ENCODE results near the gene TNFAIP8L1. TPM values are rescaled to one million over a fixed set of nuclear protein-coding genes. Genes with fewer than 3 reads are reported as not detected.
"Not testable (repeated sequence)": the region's sequence is repeated elsewhere in the genome, so short reads cannot be mapped to it uniquely, and the experiment has no call there.

The TNFAIP8L1 gene
- total RNA-seq, result 3.6 TPM
- long read RNA-seq, transcript TNFAIP8L1-201 (2 exons, 3,814 nt), result major isoform, 7 of 15 reads
- long read RNA-seq, partial matches to known transcripts, result 0 of 15 reads
- long read RNA-seq, other reads (novel, unspliced or antisense), result 7 of 15 reads

GRCh38 chr19:4638828-4639530, at the start of gene TNFAIP8L1:
Gene TNFAIP8L1, plus strand, starts transcription at chr19:4639516. Its CDS starts 12,354 bp downstream, at chr19:4651870.
- intact Hi-C loops (cut with DNase I), result loop anchor here (2.0 to 5.0 kb wide), 3 partner anchors 74 to 372 kb away; partner anchors contain the start of gene SEMA6B
- peak; percentile 98 for DNase-seq (ENCODE audit: low spot score)

DNA sequence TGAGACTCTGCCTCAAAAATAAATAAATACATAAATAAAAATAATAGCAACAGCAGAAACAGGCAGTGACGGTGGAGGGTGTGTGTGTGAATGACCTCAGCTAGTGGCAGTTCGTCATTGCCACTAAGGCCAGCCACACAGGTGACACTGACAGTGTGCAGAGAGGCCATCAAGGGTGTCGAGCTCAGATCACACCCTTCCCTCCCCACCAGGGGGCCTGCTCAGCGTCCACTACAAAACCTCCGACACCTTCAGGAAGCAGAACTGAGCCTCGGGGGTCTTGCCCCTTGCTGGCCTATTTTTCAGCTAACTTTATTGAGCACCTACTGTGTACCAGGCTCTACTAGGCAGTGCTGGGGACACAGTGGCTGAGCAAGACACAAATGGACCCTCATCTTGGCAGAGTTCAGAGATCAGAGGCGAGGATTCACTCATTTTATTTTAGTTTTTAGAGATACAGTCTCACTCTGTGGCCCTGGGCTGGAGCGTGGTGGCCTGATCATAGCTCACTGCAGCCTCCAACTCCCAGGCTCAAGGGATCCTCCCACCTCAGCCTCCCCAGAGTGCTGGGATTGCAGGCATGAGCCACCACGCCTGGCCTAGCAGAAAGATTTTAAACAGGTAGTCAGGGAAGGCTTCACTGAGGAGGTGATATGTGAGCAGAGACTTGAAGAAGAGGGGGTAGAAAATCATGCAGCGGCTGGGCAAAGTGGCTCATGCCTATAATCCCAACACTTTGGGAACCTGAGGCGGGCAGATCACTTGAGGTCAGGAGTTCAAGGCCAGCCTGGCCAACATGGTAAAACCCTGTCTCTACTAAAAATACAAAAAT, 49.5 kb upstream of the TNFAIP8L1 start:
- intact Hi-C loops (cut with DNase I), result no loop called here

GRCh38 chr19:4590559-4590958, 48.8 kb upstream of the TNFAIP8L1 start:
- intact Hi-C loops (cut with DNase I), result no loop called here
- DNase-seq (ENCODE audit: low spot score), result no peak

More for the DNA sequence above, 49.5 kb upstream of the TNFAIP8L1 start:
- no peak for DNase-seq (ENCODE audit: low spot score)

DNA sequence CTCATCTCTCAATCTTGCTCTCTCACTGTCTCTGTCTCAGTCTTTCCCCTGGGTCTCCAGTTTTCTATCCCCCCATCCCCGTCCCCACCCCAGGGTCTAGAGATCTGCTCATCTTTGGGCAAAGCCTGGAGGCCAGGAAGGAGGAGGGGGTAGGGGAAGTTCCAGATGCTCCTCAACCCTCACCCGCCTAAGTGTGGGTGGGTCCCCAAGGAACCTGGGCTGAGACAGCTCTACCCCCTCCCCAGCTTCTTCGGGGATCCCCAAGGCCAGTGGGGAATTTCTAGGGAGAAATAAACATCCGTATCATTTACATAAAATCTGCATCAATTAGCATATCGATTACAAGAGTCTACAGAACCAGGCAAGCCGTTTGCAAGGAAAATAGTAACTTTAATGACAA, 48.0 kb upstream of the TNFAIP8L1 start:
- intact Hi-C loops (cut with DNase I), result no loop called here
- no peak for DNase-seq (ENCODE audit: low spot score)

DNA sequence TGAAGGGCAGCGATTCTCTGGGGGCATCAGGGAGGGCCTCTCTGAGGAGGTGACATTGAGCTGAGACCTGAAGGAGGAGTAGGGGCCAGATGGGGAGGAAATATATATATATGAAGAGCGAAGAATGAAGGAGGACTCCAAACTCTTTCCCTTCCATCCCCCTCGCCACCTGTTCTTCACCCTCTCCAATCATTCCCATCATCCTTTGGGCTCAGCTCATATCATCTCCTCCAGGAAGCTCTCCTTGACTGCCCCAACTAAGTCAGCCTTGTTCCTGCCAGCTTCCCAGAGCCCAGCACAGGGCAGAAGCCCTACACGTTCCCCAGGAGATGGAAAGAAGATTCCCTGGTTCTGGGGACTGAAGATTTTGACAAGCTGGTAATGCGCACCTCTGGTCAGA, 46.9 kb upstream of the TNFAIP8L1 start:
- intact Hi-C loops (cut with DNase I), result no loop called here
- no peak for DNase-seq (ENCODE audit: low spot score)

DNA sequence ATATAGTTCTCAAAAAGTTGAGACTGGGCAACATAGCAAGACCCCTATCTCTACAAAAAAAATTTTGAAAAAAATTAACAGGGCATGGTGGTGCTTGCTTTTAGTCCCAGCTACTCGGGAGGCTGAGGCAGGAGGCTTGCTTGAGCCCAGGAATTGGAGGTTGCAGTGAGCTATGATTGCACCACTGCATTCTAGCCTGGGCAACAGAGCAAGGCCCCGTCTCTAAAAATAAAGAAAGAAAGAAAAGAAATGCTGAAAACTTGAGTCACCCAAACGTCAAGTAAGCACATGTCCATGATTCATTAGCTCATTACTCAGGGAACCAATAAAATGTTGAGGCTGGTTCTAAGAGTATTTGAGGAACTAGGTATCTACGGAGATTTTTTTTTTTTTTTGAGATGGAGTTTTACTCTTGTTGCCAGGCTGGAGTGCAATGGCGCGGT, 45.9 kb upstream of the TNFAIP8L1 start:
- intact Hi-C loops (cut with DNase I), result no loop called here
- no peak for DNase-seq (ENCODE audit: low spot score)

- intact Hi-C loops (cut with DNase I), result no loop called here
- no peak for DNase-seq (ENCODE audit: low spot score)
Measured at GRCh38 chr19:4594201-4594600, 45.1 kb upstream of the TNFAIP8L1 start.

DNA sequence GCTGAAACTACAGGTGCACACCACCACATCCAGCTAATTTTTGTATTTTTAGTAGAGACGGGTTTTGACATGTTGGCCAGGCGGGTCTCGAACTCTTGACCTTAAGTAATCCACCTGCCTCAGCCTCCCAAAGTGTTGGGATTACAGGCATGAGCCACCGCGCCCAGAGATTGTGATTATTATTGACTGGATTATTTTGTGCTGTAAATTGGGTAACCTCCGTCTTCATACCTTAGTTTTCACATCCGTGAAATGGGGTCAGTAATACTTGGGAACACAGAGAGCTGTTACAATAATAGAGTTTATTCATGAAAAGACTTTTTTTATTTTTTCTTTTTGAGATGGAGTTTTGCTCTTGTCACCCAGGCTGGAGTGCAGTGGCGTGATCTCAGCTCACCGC, 44.2 kb upstream of the TNFAIP8L1 start:
- DNase-seq (ENCODE audit: low spot score); intact Hi-C loops (cut with DNase I): not testable (repeated sequence)

- no peak for DNase-seq (ENCODE audit: low spot score)
- intact Hi-C loops (cut with DNase I), result no loop called here
Measured at GRCh38 chr19:4596033-4596904, 43.0 kb upstream of the TNFAIP8L1 start.

DNA sequence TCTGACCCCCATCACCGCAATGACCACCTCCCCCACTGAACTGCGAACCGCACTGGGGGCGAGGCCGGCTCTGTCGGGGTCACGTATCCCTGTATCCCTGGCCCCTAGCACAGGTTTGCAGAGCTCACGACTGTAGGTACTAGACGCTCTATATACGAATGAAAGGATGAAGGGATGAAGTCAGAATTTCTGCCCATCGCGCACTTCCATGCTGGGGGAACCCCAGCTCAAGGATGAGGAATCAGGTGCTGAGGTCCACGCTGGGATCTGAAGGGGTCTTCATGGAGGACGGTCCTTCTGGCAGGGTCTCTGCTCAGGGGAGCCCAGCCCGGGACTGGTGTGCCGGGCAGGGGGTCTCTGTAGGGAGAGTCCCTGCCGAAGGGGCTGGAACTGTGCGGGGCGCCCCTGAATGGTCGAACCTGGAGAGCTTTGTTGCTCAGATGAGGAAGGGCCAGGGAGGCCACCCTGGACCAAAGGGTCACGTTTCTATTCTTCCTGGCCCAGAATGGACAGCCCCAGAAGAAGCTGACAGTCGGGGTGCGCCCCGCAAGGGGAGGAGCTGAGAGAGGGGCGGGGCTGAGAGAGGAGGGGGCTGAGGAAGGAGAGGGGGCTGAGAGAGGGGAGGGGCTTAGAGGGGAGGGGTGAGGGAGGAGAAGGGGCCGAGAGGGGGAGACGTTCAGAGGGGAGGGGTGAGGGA, 41.9 kb upstream of the TNFAIP8L1 start:
- intact Hi-C loops (cut with DNase I), result no loop called here
- DNase-seq (ENCODE audit: low spot score), result no peak

DNA sequence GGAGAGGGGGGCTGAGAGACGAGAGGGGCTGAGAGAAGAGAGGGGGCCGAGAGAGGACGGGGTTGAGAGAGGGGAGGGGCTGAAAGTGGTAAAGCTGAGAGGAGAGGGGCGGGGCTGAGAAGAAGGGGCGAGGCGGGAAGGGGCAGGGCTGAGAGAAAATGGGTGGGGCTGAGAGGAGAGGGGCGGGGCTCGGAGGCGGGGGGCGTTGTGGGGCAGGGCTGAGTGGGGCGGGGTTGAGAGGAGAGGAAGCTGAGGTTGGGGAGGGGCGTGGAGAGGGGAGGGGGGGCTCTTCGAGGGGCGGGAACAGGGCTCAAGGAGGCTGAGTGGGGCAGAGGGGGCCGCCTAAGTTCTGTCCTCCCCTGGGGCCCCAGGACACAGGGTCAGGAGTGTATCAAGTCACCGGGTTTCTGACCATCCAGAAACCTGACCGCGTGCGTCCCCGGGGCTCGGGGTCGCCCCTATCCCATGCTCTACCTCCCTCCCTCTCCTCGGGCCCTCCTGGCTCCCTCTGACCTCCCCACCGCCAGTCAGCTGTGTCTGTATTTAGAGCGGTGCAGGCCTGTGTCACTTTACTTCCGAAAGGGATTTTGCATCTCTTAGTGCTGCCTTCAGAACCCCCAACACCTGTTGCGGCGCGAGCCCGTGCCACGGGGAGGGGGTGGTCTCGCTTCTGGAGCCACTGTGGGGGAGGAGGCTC, 41.2 kb upstream of the TNFAIP8L1 start:
- no peak for DNase-seq (ENCODE audit: low spot score)
- intact Hi-C loops (cut with DNase I), result no loop called here

GRCh38 chr19:4598712-4599111, 40.6 kb upstream of the TNFAIP8L1 start:
- no peak for DNase-seq (ENCODE audit: low spot score)
- intact Hi-C loops (cut with DNase I), result no loop called here

- intact Hi-C loops (cut with DNase I), result no loop called here
- no peak for DNase-seq (ENCODE audit: low spot score)
Measured at GRCh38 chr19:4600082-4600481, 39.2 kb upstream of the TNFAIP8L1 start.

DNA sequence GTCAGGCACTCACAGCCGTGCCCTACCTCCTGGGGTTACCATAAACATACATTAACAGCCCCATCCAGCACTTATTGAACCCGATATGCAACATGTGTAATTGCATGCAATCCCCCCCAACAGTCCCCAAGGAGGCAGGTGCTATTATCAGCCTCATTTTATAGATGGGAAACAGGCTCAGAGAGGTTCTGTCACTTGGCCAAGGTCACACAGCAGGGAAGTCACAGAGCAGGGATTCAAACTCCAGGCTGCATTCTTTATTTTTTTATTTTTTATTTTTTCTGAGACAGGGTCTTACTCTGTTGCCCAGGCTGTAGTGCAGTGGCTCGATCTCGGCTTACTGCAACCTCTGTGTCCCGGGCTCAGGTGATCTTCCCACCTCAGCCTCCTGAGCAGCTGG, 38.4 kb upstream of the TNFAIP8L1 start:
- DNase-seq (ENCODE audit: low spot score), result no peak
- intact Hi-C loops (cut with DNase I), result no loop called here

GRCh38 chr19:4602173-4602788, 37.0 kb upstream of the TNFAIP8L1 start:
- DNase-seq (ENCODE audit: low spot score), result no peak
- intact Hi-C loops (cut with DNase I), result no loop called here

- no peak for DNase-seq (ENCODE audit: low spot score)
- intact Hi-C loops (cut with DNase I), result no loop called here
Measured at GRCh38 chr19:4602915-4603314, 36.4 kb upstream of the TNFAIP8L1 start.

DNA sequence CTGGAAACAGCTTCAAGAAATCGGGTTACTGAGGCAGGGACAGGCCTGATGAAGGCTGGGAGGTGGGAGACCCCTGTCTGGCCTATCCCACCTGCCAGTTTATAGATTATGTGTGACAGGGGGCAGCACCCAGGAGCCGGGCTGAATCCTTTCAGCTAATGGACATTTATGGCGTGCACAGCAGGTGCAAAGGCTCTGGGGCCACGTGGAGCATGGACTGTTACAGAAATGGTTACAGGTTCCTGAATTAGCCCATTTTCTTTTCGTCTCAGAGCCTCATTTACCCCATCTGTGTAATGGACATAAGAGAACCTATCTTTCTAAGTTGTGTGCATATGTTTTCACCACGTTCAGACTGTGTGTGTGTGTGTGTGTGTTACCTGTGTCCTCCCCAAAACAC, 34.4 kb upstream of the TNFAIP8L1 start:
- intact Hi-C loops (cut with DNase I), result no loop called here
- DNase-seq (ENCODE audit: low spot score), result no peak

- intact Hi-C loops (cut with DNase I), result no loop called here
- no peak for DNase-seq (ENCODE audit: low spot score)
Measured at GRCh38 chr19:4606181-4606580, 33.1 kb upstream of the TNFAIP8L1 start.

Data from cardiac septum (tissue), 1 donor.